K562 (cell line): Measurements from ENCODE around the gene FAM199X. TPM values are rescaled to one million over a fixed set of nuclear protein-coding genes. Genes with fewer than 3 reads are reported as not detected.

Source experiments
- ATF7 ChIP-seq: fragments of 450-650 bp; IDR thresholded peaks from 2 replicates; pipeline ENCODE4 v1.7.1; 2014; ENCODE audit warnings: mild to moderate bottlenecking, moderate library complexity
- GATAD2B ChIP-seq: fragments of 450-650 bp; IDR thresholded peaks from 2 replicates; pipeline ENCODE4 v1.6.1; 2017; ENCODE audit warnings: mild to moderate bottlenecking, borderline replicate concordance
- HNRNPK ChIP-seq: fragments of 200-400 bp; formaldehyde crosslinking; IDR thresholded peaks from one replicate; pipeline ENCODE4 v1.6.1; 2018; ENCODE audit warnings: mild to moderate bottlenecking, low read depth, low read length; ENCODE audit not compliant: poor library complexity, severe bottlenecking
- KDM1A ChIP-seq, 2 experiments: fragments of 450-650 bp; IDR thresholded peaks; 2 replicates each; pipeline ENCODE4 v1.6.1; 2016; ENCODE audit warnings: mild to moderate bottlenecking in 2 of 2
- MAX ChIP-seq: sonication (generic); formaldehyde crosslinking; IDR thresholded peaks from 2 replicates; pipeline ENCODE4 v1.9.0; 2022; ENCODE audit warnings: mild to moderate bottlenecking, missing genetic modification reagents
- NFIC ChIP-seq: fragments of 450-650 bp; IDR thresholded peaks from 2 replicates; pipeline ENCODE4 v1.6.1; 2017; ENCODE audit warnings: mild to moderate bottlenecking, inconsistent platforms
- NRF1 ChIP-seq, 2 experiments: fragments of 450-650 bp; IDR thresholded peaks in 1 of 2; conservative IDR thresholded peaks in 1 of 2; 2 replicates each; pipeline ENCODE4 v1.6.1; 2014; ENCODE audit warnings: mild to moderate bottlenecking in 2 of 2
- POLR2G ChIP-seq: fragments of 200-400 bp; formaldehyde crosslinking; IDR thresholded peaks from 2 replicates; pipeline ENCODE4 v1.6.1; 2017; ENCODE audit warnings: low read depth, mild to moderate bottlenecking, antibody characterized with exemption, low read length, moderate library complexity
- PRPF4 ChIP-seq: fragments of 200-400 bp; formaldehyde crosslinking; IDR thresholded peaks from one replicate; pipeline ENCODE4 v1.6.1; 2017; ENCODE audit warnings: low read length, low read depth, mild to moderate bottlenecking; ENCODE audit not compliant: insufficient read depth, poor library complexity, severe bottlenecking
- PTBP1 ChIP-seq: fragments of 200-400 bp; formaldehyde crosslinking; IDR thresholded peaks from 2 replicates; pipeline ENCODE4 v1.6.1; 2017; ENCODE audit warnings: low read depth, low read length
- SRSF7 ChIP-seq: fragments of 200-400 bp; formaldehyde crosslinking; optimal IDR thresholded peaks from 2 replicates; pipeline ENCODE3; 2017; ENCODE audit warnings: mild to moderate bottlenecking, low read depth, low read length
- TSHZ1 ChIP-seq: fragments of 250-450 bp; sonication (Bioruptor Pico); IDR thresholded peaks from 2 replicates; pipeline ENCODE4 v1.4.0; 2020; ENCODE audit warnings: mild to moderate bottlenecking, moderate library complexity
- ZBTB40 ChIP-seq, 2 experiments: fragments of 450-650 bp in 1 of 2; sonication (generic) in 1 of 2; formaldehyde crosslinking in 1 of 2; IDR thresholded peaks; 2 replicates each; pipeline versions ENCODE4 v1.7.1 to v1.9.0; 2016 to 2022; ENCODE audit warnings: inconsistent platforms in 1 of 2, mild to moderate bottlenecking in 1 of 2, missing genetic modification reagents in 1 of 2
- ZNF165 ChIP-seq: fragments of 250-450 bp; sonication (Bioruptor Pico); IDR thresholded peaks from 2 replicates; pipeline ENCODE4 v1.4.0; 2020; ENCODE audit warnings: borderline replicate concordance
- polyA plus RNA-seq, 8 experiments: library from polyadenylated mRNA; depleted of rRNA in 4 of 8; stranded (reverse) in 5 of 8; unstranded in 3 of 8; fragments of >200 nt; fragmentation: Nextera tagmentation in 2 of 8; fragmentation: Illumina TruSeq in 1 of 8; extraction: Ambion mirVana in 2 of 8; extraction: Trizol in 1 of 8; gene quantifications; 2 replicates each; pipeline versions ENCODE4 v1.2.1 to v1.2.3, GENCODE V29; 2011 to 2014; ENCODE audit warnings: inconsistent platforms in 1 of 8, missing spikeins in 1 of 8
- total RNA-seq, 7 experiments: library from RNA; depleted of rRNA in 6 of 7; stranded (reverse); fragments of >200 nt in 6 of 7; fragmentation: Illumina TruSeq in 2 of 7; extraction: Trizol in 2 of 7; gene quantifications; 2 replicates each; pipeline versions ENCODE4 v1.2.1 to v1.2.3, GENCODE V29; 2011 to 2021; ENCODE audit warnings: low replicate concordance in 1 of 7

FAM199X gene
- total and polyA plus RNA-seq, 9 of the 15 experiments (the other 6 are each of a cell fraction or from before 2014, with no cell fraction given): 4.6 to 22.2 (median 13.7) TPM

GRCh38 chrX:104165894-104166734, at the start of gene FAM199X (continued):
- TF ChIP-seq ZBTB40 (IDR thresholded peaks at IDR 0.05): no peak
- TF ChIP-seq ZBTB40 (CRISPR knock-in tag; IDR thresholded peaks at IDR 0.05): no peak
- TF ChIP-seq NRF1 (conservative IDR thresholded peaks at IDR 0.05 in 1 of 2, IDR thresholded peaks at IDR 0.05 in 1 of 2): peak; percentile 73 to 79
- peak; percentile 71; the same call in 1 of the 2 replicates for TF ChIP-seq GATAD2B
- no peak for TF ChIP-seq PRPF4
- TF ChIP-seq MAX (CRISPR knock-in tag): peak; percentile 33; the same call in 1 of the 2 replicates
- no peak; the same call in 1 of the 2 replicates for TF ChIP-seq NFIC
- TF ChIP-seq PTBP1: no peak
- TF ChIP-seq POLR2G: peak; percentile 88
- no peak for TF ChIP-seq SRSF7
- no peak for TF ChIP-seq HNRNPK
- TF ChIP-seq ATF7: peak; percentile 61; the same call in 1 of the 2 replicates
- TF ChIP-seq ZNF165 (CRISPR knock-in tag): no peak
- peak in 1 of 2 experiments; percentile 22; a peak in 2 of 4 replicates for TF ChIP-seq KDM1A (IDR thresholded peaks at IDR 0.05)
- TF ChIP-seq TSHZ1 (CRISPR knock-in tag): no peak
